ENCODE measurements around the gene CUL2.

DNA sequence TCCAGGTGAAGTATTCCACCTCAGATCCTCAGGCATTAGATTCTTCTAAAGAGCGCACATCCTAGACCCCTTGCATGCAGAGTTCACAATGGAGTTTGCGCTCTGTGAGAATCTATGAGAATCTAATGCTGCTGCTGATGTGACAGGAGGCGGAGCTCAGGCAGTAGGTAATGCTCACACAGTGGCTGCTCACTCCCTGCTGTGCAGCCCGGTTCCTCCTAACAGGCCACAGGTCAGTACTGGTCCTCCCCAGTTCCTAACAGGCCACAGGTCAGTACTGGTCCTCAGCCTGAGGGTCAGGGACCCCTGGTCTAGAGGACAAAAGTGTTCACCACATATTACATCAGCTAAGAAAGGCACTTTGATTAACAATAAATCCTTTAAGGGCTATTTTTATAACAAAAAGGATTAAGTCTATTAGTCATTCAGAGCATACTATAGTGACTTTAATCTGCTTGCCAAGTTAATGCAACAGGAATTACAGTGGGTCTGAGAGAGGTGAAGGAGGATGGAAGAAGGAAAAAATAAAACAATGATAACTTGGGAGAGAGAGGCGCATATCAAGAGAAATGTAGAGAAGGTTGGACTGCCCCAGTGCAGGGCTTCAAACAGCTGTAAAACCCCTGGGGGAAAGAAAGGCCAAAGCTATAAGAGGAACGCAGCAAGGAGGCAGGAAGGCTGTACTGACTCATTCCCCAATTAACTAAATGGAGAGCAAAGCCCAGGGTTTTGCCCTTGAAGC, 49.2 kb downstream of the CUL2 start:
- no peak for TF ChIP-seq POLR2AphosphoS5 (IDR thresholded peaks at IDR 0.05)
- TF ChIP-seq CTCF (IDR thresholded peaks at IDR 0.05): no peak
- no peak for TF ChIP-seq POLR2A (IDR thresholded peaks at IDR 0.05)
- no peak for TF ChIP-seq EP300 (IDR thresholded peaks at IDR 0.05)
